ENCODE data around the gene SMOC2.

The SMOC2 gene

DNA sequence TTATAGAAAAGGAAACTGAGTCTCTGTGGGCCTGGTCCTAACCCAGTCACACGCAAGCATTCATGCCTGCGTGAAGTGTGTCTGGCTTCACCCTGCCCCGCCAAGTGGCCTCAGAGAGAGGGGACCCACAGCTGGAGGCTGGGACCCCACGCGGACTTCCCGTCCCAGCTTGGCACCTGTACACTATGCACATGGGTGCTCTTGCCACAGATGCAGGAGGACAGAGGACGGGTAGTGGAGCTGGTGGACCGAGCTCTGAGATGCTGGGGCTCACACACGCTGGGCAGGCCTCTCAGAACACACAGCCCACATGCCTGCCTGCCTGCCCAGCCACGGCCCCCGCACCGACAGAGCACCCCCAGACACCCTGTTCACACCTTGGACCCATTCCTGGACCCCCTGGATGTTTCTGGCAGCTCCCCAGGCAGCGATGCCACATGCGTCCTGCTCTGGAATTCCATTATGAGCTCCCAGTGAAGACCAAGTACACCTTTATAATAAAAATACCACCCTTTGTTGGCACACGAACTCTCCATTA, 24.9 kb upstream of the SMOC2 start:
- no peaks in the 10 kb centered on the region for H3K36me3 ChIP-seq (ENCODE audit: control insufficient read depth, insufficient read depth, low read length)
- no peaks in the 10 kb centered on the region for H3K9me3 ChIP-seq (ENCODE audit: control insufficient read depth, insufficient read depth, low read depth, low read length)
- H3K9ac ChIP-seq (ENCODE audit: low read length) = no peak overlapping the region
- no peaks in the 10 kb centered on the region; the same call in 1 of the 2 replicates for H3K27me3 ChIP-seq (ENCODE audit: control insufficient read depth, insufficient read depth, low read length)
- H3K4me3 ChIP-seq (ENCODE audit: low read depth, low read length) = no peak overlapping the region
- no peak overlapping the region for H3K27ac ChIP-seq (ENCODE audit: low read depth, low read length)
- peaks cover 6% of the 10 kb centered on the region; the same call in 1 of the 2 replicates for H3K4me1 ChIP-seq (ENCODE audit: control insufficient read depth, insufficient read depth, low read length)

DNA sequence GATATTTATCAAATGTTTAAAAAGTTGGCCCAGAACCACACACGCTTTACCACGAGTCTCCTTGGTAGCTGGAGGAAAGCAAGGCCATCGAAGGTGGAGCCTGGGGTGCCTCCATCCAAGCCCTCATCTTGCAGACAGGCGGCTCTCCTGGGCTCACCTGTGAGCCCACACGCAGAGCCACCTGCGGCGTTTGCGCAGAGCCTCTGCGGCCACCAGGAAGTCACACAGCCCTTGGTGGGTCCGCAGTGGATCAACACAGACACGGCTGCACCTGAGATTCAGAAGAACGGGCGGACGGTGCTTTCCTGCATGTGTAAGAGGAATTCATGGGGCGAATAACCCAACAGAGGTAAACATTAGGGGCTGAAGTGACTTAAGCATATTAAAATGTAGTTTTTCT, 24.5 kb upstream of the SMOC2 start:
- H3K36me3 ChIP-seq (ENCODE audit: control insufficient read depth, insufficient read depth, low read length) = no peaks in the 10 kb centered on the region
- H3K4me3 ChIP-seq (ENCODE audit: low read depth, low read length) = no peak overlapping the region
- no peak overlapping the region for H3K27ac ChIP-seq (ENCODE audit: low read depth, low read length)
- H3K9me3 ChIP-seq (ENCODE audit: control insufficient read depth, insufficient read depth, low read depth, low read length) = no peaks in the 10 kb centered on the region
- H3K9ac ChIP-seq (ENCODE audit: low read length) = no peak overlapping the region
- H3K27me3 ChIP-seq (ENCODE audit: control insufficient read depth, insufficient read depth, low read length) = no peaks in the 10 kb centered on the region; the same call in 1 of the 2 replicates
- H3K4me1 ChIP-seq (ENCODE audit: control insufficient read depth, insufficient read depth, low read length) = peaks cover 6% of the 10 kb centered on the region; the same call in 1 of the 2 replicates

DNA sequence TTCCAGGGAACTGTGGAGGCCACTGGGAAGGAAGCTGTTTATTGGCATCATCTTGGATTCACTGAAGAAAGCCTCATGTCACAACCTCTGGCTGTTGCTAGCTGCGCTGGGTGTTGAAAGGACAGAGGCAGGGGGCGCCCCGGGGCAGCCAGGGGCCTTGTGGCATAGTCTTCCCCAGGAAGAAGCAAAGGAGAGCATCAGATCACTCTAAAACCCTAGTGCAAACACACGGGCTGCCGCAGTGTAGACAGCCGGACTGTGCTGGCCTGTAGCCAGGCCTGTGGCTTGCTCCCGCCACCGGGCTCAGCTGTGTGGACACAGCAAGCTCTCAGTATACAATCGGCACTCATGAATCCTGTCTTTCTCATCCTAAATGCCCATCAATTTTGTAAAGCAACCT, 23.8 kb upstream of the SMOC2 start:
- no peaks in the 10 kb centered on the region for H3K9me3 ChIP-seq (ENCODE audit: control insufficient read depth, insufficient read depth, low read depth, low read length)
- H3K36me3 ChIP-seq (ENCODE audit: control insufficient read depth, insufficient read depth, low read length) = no peaks in the 10 kb centered on the region
- H3K27me3 ChIP-seq (ENCODE audit: control insufficient read depth, insufficient read depth, low read length) = no peaks in the 10 kb centered on the region; the same call in 1 of the 2 replicates
- H3K4me1 ChIP-seq (ENCODE audit: control insufficient read depth, insufficient read depth, low read length) = peaks cover 6% of the 10 kb centered on the region; the same call in 1 of the 2 replicates
- H3K9ac ChIP-seq (ENCODE audit: low read length) = no peak overlapping the region
- H3K27ac ChIP-seq (ENCODE audit: low read depth, low read length) = no peak overlapping the region
- no peak overlapping the region for H3K4me3 ChIP-seq (ENCODE audit: low read depth, low read length)

DNA sequence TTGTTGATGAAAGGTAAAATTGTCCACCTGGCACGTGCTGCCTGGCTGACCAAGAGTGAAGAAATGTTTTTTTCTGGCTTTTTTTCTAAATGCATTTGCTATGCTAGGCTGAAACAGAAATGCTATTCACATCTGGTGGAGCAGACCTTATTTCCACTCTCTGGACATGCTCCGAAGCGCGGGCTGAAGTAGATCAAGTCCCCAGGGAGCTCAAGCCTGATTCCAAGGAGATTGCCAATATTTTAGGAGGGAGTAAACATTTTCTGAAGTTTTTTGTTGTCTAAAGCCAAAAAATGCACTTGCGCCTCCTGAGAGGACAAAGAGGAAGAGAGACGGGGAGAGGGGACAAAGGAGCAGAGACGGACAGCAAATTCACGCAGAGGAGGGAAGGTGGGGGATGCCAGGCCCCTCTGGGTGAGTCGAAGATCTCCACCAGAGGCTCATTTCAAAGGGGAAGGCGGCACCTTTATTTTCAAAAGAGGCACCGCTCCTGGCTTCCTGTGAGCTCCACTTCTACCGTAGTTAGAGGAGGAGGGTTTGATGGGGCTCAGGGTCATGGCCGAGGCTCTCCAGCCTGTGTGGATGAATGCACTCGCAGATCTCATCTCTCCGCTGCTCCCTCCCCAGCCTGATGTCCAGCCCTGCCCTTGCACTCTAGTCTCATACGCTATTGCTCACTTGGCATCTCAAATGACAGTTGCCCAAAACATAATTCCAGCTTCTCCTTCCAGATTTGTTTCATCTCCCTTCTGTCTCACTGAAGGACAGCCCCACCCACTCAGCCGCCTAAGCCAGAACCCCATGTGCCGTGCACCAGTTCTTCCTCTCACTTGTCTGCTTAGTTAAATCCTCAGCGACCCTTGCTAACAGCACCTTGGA, 23.1 kb upstream of the SMOC2 start:
- Histone ChIP-seq H3K4me1 (ENCODE audit: control insufficient read depth, insufficient read depth, low read length) (peaks cover 6% of the 10 kb centered on the region; the same call in 1 of the 2 replicates), H3K9me3 (ENCODE audit: control insufficient read depth, insufficient read depth, low read depth, low read length) (no peaks in the 10 kb centered on the region), H3K27me3 (ENCODE audit: control insufficient read depth, insufficient read depth, low read length) (no peaks in the 10 kb centered on the region; the same call in 1 of the 2 replicates), H3K9ac (ENCODE audit: low read length) (no peak overlapping the region), H3K4me3 (ENCODE audit: low read depth, low read length) (no peak overlapping the region), H3K36me3 (ENCODE audit: control insufficient read depth, insufficient read depth, low read length) (no peaks in the 10 kb centered on the region), H3K27ac (ENCODE audit: low read depth, low read length) (no peak overlapping the region)

DNA sequence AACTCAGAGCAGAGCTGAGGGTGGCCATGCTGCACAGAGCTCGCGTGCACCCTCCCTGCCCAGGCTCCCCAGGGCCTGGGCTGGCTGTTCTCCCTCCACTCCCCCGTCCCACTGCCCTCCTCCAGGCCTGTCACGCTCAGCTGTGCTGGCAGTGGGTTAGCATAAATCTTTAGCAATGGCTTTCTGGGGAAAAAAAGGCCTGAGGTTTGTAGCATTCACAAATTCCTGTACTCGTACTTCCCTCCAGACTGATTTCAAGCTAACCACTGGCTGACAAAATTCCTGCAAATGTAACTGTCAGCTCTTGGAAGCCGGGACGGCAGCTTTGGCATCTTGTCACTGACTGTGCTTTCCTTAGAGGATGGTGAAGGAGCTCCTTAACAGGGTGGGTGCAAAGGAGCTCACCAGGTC, 22.3 kb upstream of the SMOC2 start:
- Histone ChIP-seq H3K36me3 (ENCODE audit: control insufficient read depth, insufficient read depth, low read length) (no peaks in the 10 kb centered on the region), H3K27me3 (ENCODE audit: control insufficient read depth, insufficient read depth, low read length) (no peaks in the 10 kb centered on the region; the same call in 1 of the 2 replicates), H3K4me1 (ENCODE audit: control insufficient read depth, insufficient read depth, low read length) (peaks cover 6% of the 10 kb centered on the region; the same call in 1 of the 2 replicates), H3K9me3 (ENCODE audit: control insufficient read depth, insufficient read depth, low read depth, low read length) (no peaks in the 10 kb centered on the region), H3K9ac (ENCODE audit: low read length) (no peak overlapping the region), H3K27ac (ENCODE audit: low read depth, low read length) (no peak overlapping the region), H3K4me3 (ENCODE audit: low read depth, low read length) (no peak overlapping the region)

DNA sequence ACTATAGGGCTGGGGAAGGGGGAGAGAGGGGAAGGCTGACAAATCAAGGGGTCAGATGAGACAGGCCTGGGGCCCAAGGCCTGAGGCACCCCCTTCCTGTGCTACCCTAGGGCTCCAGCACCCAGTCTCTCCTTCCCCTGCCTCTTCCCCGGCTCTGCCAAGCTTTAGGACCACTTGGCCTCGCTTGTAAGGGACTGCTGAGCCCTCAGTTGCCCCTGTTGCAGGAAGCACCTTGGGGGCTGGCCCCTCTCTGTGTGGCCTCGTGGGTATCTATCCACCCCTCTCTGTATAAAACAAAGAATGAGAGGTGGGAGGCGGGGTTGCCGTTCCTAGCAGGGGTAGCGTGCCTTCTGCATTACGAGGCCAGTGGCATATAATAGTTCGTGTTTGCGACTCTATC, 21.4 kb upstream of the SMOC2 start:
- H3K27ac ChIP-seq (ENCODE audit: low read depth, low read length) = no peak overlapping the region
- H3K4me1 ChIP-seq (ENCODE audit: control insufficient read depth, insufficient read depth, low read length) = peaks cover 6% of the 10 kb centered on the region; the same call in 1 of the 2 replicates
- H3K9me3 ChIP-seq (ENCODE audit: control insufficient read depth, insufficient read depth, low read depth, low read length) = no peaks in the 10 kb centered on the region
- H3K36me3 ChIP-seq (ENCODE audit: control insufficient read depth, insufficient read depth, low read length) = no peaks in the 10 kb centered on the region
- H3K4me3 ChIP-seq (ENCODE audit: low read depth, low read length) = no peak overlapping the region
- H3K27me3 ChIP-seq (ENCODE audit: control insufficient read depth, insufficient read depth, low read length) = no peaks in the 10 kb centered on the region; the same call in 1 of the 2 replicates
- H3K9ac ChIP-seq (ENCODE audit: low read length) = no peak overlapping the region

DNA sequence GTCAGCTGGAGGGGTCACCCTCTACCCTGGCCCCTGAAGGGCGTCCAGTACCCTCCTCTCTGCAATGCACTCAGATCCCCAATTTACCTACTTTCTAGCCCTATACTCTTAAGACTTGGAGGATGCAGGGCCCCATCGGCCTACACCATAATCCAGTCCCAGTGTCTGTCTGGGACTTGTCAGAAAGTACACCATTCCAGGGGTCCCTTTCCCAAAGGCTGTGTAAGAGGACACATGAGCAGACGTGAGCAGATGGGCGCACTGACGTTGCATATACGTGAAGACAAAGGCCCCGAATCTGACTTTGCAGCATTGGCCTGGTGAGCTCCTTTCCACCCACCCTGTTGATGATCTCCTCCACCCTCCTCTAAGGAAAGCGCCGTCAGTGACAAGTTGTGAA, 20.9 kb upstream of the SMOC2 start:
- H3K27ac ChIP-seq (ENCODE audit: low read depth, low read length) = no peak overlapping the region
- no peak overlapping the region for H3K9ac ChIP-seq (ENCODE audit: low read length)
- H3K4me1 ChIP-seq (ENCODE audit: control insufficient read depth, insufficient read depth, low read length) = peaks cover 6% of the 10 kb centered on the region; the same call in 1 of the 2 replicates
- H3K27me3 ChIP-seq (ENCODE audit: control insufficient read depth, insufficient read depth, low read length) = no peaks in the 10 kb centered on the region; the same call in 1 of the 2 replicates
- no peak overlapping the region for H3K4me3 ChIP-seq (ENCODE audit: low read depth, low read length)
- H3K9me3 ChIP-seq (ENCODE audit: control insufficient read depth, insufficient read depth, low read depth, low read length) = no peaks in the 10 kb centered on the region
- no peaks in the 10 kb centered on the region for H3K36me3 ChIP-seq (ENCODE audit: control insufficient read depth, insufficient read depth, low read length)

DNA sequence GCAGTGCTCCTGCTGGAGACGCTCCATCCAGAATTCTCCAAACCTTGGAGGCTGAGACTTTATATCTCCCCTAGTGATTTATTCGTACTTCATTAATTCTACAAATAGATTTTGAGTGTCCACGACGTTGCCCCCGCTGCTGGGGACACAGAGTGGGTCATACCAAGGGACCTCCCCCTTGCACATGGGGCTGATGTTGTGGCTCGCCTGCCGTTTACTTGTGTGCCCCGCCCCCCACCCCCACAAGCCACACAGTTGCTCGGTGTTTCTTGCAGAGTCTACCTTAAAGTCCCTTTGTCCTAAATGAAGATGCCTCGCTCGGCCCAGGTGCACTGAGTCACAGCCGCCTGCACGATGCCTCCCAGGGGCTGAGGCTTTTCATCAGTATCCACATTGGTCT, 20.3 kb upstream of the SMOC2 start:
- Histone ChIP-seq H3K27ac (ENCODE audit: low read depth, low read length) (no peak overlapping the region), H3K9me3 (ENCODE audit: control insufficient read depth, insufficient read depth, low read depth, low read length) (no peaks in the 10 kb centered on the region), H3K27me3 (ENCODE audit: control insufficient read depth, insufficient read depth, low read length) (no peaks in the 10 kb centered on the region; the same call in 1 of the 2 replicates), H3K4me3 (ENCODE audit: low read depth, low read length) (no peak overlapping the region), H3K9ac (ENCODE audit: low read length) (no peak overlapping the region), H3K4me1 (ENCODE audit: control insufficient read depth, insufficient read depth, low read length) (peaks cover 6% of the 10 kb centered on the region; the same call in 1 of the 2 replicates), H3K36me3 (ENCODE audit: control insufficient read depth, insufficient read depth, low read length) (no peaks in the 10 kb centered on the region)

DNA sequence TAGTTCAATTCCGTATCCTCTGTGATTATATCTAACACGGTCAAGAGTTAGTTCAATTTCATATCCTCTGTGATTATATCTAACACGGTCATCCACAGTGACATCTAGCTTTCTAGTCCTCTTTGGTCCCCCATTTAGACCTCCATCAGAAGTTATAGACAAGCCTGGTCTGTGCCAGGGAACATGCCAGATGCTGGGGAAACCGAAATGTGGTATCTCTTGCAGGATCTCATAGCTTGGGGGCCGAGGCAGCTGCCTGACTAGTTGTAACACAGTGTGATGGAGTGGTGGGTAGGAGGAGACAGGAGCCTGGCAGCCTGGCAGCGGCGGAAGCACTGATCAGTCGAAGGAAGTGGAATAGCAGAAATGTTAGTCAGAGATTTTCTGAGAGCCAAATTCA, 13.8 kb upstream of the SMOC2 start:
- Histone ChIP-seq H3K9ac (ENCODE audit: low read length) (no peak overlapping the region), H3K36me3 (ENCODE audit: control insufficient read depth, insufficient read depth, low read length) (no peaks in the 10 kb centered on the region), H3K27ac (ENCODE audit: low read depth, low read length) (no peak overlapping the region), H3K4me1 (ENCODE audit: control insufficient read depth, insufficient read depth, low read length) (no peaks in the 10 kb centered on the region), H3K27me3 (ENCODE audit: control insufficient read depth, insufficient read depth, low read length) (peaks cover 2% of the 10 kb centered on the region; the same call in 1 of the 2 replicates), H3K9me3 (ENCODE audit: control insufficient read depth, insufficient read depth, low read depth, low read length) (no peaks in the 10 kb centered on the region), H3K4me3 (ENCODE audit: low read depth, low read length) (no peak overlapping the region)

DNA sequence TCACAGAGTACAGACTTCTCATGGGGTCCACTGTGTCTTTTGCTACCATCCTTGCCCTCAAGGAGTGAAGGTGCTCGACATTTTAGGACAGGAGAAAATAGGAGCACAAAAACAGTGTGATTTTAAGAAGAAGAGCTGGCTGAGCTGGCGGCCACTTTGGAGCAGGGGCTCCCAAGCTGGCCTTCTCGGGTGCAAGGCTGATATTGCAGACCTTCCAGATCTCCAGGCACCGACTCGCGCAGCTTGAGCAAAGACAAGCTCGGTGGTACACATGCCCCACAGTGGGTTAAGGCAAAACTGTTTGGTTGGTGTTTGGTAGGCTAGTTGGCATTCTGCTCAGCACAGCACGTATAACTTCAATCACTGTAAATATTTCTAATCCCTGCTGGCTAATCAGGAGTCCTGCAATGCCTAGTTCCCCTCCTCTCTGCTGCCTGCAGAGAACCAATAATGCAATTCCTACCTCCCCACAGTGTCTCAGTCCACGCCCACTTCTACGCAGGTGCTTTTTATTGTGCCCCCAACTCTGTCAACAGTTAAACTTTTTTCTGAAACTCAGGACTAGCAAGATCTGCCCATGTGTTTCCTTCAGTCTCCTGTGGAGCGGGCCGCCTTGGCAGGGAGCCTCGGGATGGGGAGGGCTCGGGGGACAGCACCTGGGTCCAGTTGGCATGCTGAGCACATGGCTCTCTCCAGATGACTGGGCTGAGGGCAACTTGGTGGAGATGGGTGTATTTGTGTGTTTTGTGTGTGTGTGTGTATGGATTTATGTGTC, 12.7 kb upstream of the SMOC2 start:
- Histone ChIP-seq H3K4me3 (ENCODE audit: low read depth, low read length) (no peak overlapping the region), H3K9me3 (ENCODE audit: control insufficient read depth, insufficient read depth, low read depth, low read length) (no peaks in the 10 kb centered on the region), H3K27ac (ENCODE audit: low read depth, low read length) (no peak overlapping the region)

More for the DNA sequence above, 12.7 kb upstream of the SMOC2 start:
- Histone ChIP-seq H3K27me3 (ENCODE audit: control insufficient read depth, insufficient read depth, low read length) (peaks cover 7% of the 10 kb centered on the region; the same call in 1 of the 2 replicates), H3K9ac (ENCODE audit: low read length) (no peak overlapping the region), H3K4me1 (ENCODE audit: control insufficient read depth, insufficient read depth, low read length) (no peaks in the 10 kb centered on the region), H3K36me3 (ENCODE audit: control insufficient read depth, insufficient read depth, low read length) (no peaks in the 10 kb centered on the region)

Data from HUES6 (cell line).